Brain microvascular endothelial cell (primary cell): ENCODE results near the gene ANKS6.

Experiments used
- DNase-seq: peaks from one replicate; pipeline ENCODE4 v3.0.0-alpha.2; 2020
- H3K27ac ChIP-seq: fragments of 250-450 bp; sonication (Bioruptor Pico); 2 replicates; pipeline ENCODE4 v1.5.1; 2020; ENCODE audit warnings: mild to moderate bottlenecking, moderate library complexity
- H3K27me3 ChIP-seq: fragments of 250-450 bp; sonication (Bioruptor Pico); replicated peaks from 2 replicates; pipeline ENCODE4 v1.5.1; 2020; ENCODE audit warnings: mild to moderate bottlenecking
- H3K36me3 ChIP-seq: fragments of 250-450 bp; sonication (Bioruptor Pico); replicated peaks from 2 replicates; pipeline ENCODE4 v1.5.1; 2020; ENCODE audit warnings: mild to moderate bottlenecking
- H3K4me3 ChIP-seq: 2 replicates; pipeline ENCODE4 v1.5.1; 2011; ENCODE audit warnings: low read depth, mild to moderate bottlenecking, control low read depth, low read length, moderate library complexity
- in situ Hi-C: cut with HindIII; loops from 2 replicates; pipeline ENCODE4 v1.10.0; 2017; ENCODE audit warnings: low sequenced_read_pairs, low pct_ligation_motif_present
- TF ChIP-seq, protein P1 (sequence below): IDR thresholded peaks from 2 replicates; pipeline ENCODE4 v1.5.1; 2011; ENCODE audit warnings: low read depth, mild to moderate bottlenecking, moderate library complexity, low read length, control low read depth, inconsistent platforms; ENCODE audit errors: missing control alignments

The ANKS6 gene

DNA sequence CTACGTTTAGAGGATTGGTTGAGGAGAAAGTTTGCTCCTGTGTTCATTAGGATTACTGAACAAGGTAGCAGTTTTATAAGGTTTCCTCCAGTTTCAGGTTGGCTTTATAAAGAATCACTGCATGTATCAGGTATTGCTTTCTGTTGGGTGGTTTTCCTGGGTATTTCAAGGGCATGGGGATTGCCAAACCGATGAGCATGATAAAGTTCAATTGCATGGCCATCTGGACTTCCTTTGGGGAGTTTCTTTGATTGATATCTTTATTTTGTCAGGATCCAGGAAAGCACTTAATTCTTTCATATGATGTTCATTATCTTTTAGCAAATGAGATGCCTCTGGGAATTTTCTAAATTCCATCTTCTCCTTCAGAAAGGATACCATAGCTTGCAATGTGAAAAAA lies 77.3 kb downstream of the ANKS6 start:
- Histone ChIP-seq H3K27me3 (peaks cover 8% of the 10 kb centered on the region), H3K4me3 (no peak overlapping the region), H3K27ac (no peak overlapping the region), H3K36me3 (no peaks in the 10 kb centered on the region)
- in situ Hi-C loops = no loop called here
- no peak for DNase-seq
- TF ChIP-seq, protein P1, sequence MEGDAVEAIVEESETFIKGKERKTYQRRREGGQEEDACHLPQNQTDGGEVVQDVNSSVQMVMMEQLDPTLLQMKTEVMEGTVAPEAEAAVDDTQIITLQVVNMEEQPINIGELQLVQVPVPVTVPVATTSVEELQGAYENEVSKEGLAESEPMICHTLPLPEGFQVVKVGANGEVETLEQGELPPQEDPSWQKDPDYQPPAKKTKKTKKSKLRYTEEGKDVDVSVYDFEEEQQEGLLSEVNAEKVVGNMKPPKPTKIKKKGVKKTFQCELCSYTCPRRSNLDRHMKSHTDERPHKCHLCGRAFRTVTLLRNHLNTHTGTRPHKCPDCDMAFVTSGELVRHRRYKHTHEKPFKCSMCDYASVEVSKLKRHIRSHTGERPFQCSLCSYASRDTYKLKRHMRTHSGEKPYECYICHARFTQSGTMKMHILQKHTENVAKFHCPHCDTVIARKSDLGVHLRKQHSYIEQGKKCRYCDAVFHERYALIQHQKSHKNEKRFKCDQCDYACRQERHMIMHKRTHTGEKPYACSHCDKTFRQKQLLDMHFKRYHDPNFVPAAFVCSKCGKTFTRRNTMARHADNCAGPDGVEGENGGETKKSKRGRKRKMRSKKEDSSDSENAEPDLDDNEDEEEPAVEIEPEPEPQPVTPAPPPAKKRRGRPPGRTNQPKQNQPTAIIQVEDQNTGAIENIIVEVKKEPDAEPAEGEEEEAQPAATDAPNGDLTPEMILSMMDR = no peak

DNA sequence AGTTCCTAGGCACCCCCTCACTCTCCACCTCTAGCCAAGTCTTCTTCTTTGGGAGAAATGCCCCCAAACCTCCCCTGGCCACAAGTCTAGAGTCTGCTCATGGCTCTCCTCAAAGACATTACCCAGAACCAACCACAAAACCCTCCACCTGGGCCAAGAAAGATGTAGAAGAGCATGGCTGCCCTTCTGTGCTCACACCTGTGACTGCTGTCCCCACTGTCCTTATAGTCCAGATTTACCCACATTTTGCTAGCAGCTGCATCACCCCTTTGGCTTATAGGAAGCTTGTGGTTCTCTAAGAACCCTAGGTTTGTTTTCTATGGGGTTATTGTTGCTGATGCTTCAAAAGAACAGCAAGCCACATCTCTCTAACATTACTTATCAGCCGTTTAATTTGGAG lies 81.5 kb downstream of the ANKS6 start:
- Histone ChIP-seq H3K4me3 (no peak overlapping the region), H3K27ac (no peak overlapping the region), H3K36me3 (no peaks in the 10 kb centered on the region), H3K27me3 (peaks cover 14% of the 10 kb centered on the region)
- TF ChIP-seq, protein P1 = no peak
- no peak for DNase-seq
- in situ Hi-C loops = no loop called here

DNA sequence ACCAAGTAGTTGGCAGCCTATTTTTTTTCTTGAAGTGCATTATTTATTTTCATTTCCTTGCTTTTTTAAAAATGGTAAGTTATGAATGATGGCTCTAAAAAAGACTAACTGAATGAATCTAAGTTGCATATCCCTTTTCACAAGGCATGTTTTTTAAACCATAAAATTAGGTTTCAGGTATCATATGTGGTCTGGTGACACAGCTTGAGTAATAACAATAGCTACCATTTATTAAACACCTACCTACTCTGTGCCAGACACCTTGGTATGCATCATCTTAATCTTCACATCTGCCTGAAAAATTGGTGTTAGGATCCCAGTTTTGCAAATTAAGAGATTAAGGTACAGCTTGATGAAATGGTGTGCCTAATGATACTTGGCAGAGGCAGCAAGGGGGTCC lies 83.4 kb downstream of the ANKS6 start:
- H3K36me3 ChIP-seq = no peaks in the 10 kb centered on the region
- H3K4me3 ChIP-seq = no peak overlapping the region
- TF ChIP-seq, protein P1 = no peak
- DNase-seq = no peak
- peaks cover 30% of the 10 kb centered on the region for H3K27me3 ChIP-seq
- no peak overlapping the region for H3K27ac ChIP-seq
- in situ Hi-C loops = no loop called here

DNA sequence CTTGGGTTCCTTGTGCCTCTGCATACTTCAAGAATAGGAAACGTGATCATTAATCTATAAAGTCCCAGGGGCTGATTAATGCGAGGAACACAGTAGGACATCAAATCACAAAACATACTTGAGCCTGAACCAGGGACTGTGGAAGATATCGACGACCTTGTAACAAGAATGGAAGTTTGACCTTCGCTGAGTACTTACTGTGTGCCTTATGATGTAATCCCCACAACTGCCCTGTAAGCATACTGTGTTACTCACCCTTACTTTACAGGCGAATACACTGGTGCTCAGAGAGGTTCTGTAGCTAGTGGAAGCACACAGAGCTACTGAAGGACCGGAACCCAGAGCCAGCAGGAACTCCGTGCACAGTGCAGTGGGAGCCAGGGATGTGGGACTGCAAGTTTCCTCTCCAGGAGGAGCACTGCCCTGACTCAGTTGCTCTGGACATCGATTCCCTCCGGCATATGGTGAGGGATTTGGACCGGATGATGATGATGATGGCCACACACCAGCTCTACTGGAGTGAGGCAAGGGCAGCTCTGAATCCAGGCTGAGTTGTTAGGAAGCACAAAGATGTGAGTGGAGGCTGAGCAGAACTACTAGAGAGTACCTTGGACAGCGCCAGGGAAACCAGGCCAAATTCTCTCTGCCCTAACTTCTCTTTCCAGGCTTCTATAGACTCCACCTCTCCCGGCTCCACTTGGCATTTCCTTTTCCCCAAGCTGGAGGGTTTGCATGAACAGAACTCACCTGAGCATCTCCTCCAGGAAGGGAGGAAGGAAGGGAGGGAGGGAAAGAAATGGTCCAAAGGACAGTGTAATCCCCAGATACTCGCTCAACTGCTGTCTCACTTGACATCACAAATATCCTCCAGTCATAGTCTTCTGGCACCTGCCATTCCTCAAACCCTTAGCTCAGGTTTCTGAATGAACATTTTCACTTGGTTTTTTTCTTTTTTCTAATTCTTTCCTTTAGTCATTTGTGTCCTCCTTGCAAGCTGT lies 86.1 kb downstream of the ANKS6 start:
- no peak overlapping the region for H3K4me3 ChIP-seq
- TF ChIP-seq, protein P1 = no peak
- in situ Hi-C loops = no loop called here
- peak; percentile 35 for DNase-seq
- no peak overlapping the region for H3K27ac ChIP-seq
- peaks cover 42% of the 10 kb centered on the region for H3K27me3 ChIP-seq
- no peaks in the 10 kb centered on the region for H3K36me3 ChIP-seq

DNA sequence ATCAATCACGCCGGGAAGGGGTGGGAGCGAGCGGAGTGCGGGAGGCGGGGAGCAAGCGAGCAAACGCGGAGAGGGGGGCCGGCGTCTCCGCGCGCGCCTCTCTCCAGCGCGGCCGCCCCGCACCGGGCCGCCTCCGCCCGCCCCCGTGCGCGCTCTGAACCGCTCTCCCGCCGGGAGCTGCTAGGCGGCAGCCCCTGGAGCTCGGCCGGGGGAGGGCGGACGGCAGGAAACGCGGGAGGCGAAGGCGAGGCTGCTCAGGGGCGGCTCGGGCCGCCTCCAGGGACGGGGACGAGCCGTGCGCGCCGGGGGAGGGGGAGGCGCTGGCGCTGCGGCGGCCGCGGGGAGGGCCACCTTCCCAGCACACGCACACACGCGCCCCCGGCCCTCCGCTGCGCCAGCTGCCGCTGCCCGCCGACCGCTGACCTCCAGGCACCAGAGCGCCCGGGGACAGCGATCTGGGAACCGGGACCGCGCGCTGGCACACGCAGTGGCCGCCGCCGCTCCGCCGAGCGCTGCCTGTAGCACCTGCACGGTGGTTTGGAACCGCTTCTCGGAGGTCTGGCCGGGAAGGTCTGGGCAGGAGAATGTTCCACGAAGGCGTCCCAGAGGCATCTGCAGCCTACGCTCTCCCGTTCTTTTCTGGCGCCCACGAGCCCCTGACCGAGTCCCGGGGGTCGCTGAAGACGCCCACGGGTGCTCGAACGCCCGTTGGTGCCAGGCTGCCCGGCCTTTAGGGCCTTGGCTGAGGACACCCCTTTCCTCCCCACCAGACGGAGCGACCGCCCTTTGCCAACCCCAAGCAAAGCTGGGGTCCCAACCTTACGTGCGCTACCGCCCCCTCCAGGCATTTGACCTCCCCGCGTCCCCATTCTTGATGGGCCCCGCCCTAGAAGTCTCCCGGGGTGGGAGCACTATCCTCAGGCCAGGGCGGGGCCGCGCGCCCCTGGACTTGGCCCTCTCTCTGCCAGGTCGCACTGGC lies 87.1 kb downstream of the ANKS6 start, which contains the start of gene GABBR2:
GABBR2 (minus strand) TSS at position 3 of the 979 bp plus-strand sequence. CDS start 198 bp downstream, outside the sequence.
- TF ChIP-seq, protein P1 = no peak
- H3K27me3 ChIP-seq = peaks cover 42% of the 10 kb centered on the region
- H3K27ac ChIP-seq = no peak within 1 kb of the TSS
- no peak for DNase-seq
- in situ Hi-C loops = no loop called here
- H3K4me3 ChIP-seq = peak within 1 kb of the TSS; percentile 3
- H3K36me3 ChIP-seq = no peaks in the 10 kb centered on the region
